Mesendoderm (in vitro differentiated cells): ENCODE data around the gene ALDOC.
A peak's percentile ranks its signal among the peaks of the same experiment; 100 is the strongest.

Source experiments
- DNase-seq: peaks from one replicate; pipeline ENCODE4 v3.0.0; 2013
- H2AK5ac ChIP-seq: 2 replicates; pipeline ENCODE4 v1.6.1; 2013; ENCODE audit warnings: low read length, inconsistent platforms
- H2BK120ac ChIP-seq: 2 replicates; pipeline ENCODE4 v1.6.1; 2013; ENCODE audit warnings: low read depth, mild to moderate bottlenecking, low read length, moderate library complexity, mixed read lengths
- H2BK15ac ChIP-seq: replicated peaks from 2 replicates; pipeline ENCODE4 v1.6.1; 2013; ENCODE audit warnings: low read depth, mild to moderate bottlenecking, moderate library complexity
- H2BK5ac ChIP-seq: 2 replicates; pipeline ENCODE4 v1.6.1; 2013; ENCODE audit warnings: low read length, inconsistent platforms
- H3K18ac ChIP-seq: 2 replicates; pipeline ENCODE4 v1.6.1; 2013; ENCODE audit warnings: mild to moderate bottlenecking, low read length, mixed read lengths
- H3K23ac ChIP-seq: one replicate; pipeline ENCODE4 v1.6.1; 2013; ENCODE audit warnings: low read length
- H3K27ac ChIP-seq: 2 replicates; pipeline ENCODE4 v1.5.1; 2013; ENCODE audit warnings: low read depth, mild to moderate bottlenecking, inconsistent platforms, low read length, moderate library complexity
- H3K27me3 ChIP-seq: 2 replicates; pipeline ENCODE4 v1.6.1; 2013; ENCODE audit warnings: low read length, control low read depth, mild to moderate bottlenecking, inconsistent platforms; ENCODE audit not compliant: insufficient read depth, poor library complexity
- H3K36me3 ChIP-seq: 2 replicates; pipeline ENCODE4 v1.6.1; 2013; ENCODE audit warnings: low read length, inconsistent platforms; ENCODE audit not compliant: control insufficient read depth, insufficient read depth
- H3K4ac ChIP-seq: one replicate; pipeline ENCODE4 v1.6.1; 2013; ENCODE audit warnings: low read depth, mild to moderate bottlenecking, low read length, moderate library complexity
- H3K4me1 ChIP-seq: 2 replicates; pipeline ENCODE4 v1.6.1; 2013; ENCODE audit warnings: low read depth, low read length, inconsistent platforms; ENCODE audit not compliant: control insufficient read depth
- H3K4me2 ChIP-seq: 2 replicates; pipeline ENCODE4 v1.6.1; 2013; ENCODE audit warnings: low read length
- H3K4me3 ChIP-seq: 2 replicates; pipeline ENCODE4 v1.5.1; 2013; ENCODE audit warnings: mild to moderate bottlenecking, low read length
- H3K56ac ChIP-seq: one replicate; pipeline ENCODE4 v1.6.1; 2013; ENCODE audit warnings: low read length
- H3K79me1 ChIP-seq: 2 replicates; pipeline ENCODE4 v1.6.1; 2013; ENCODE audit warnings: low read length, inconsistent platforms
- H3K79me2 ChIP-seq: 2 replicates; pipeline ENCODE4 v1.6.1; 2013; ENCODE audit warnings: mild to moderate bottlenecking, low read length; ENCODE audit not compliant: control insufficient read depth, insufficient read depth
- H3K9ac ChIP-seq: 2 replicates; pipeline ENCODE4 v1.6.1; 2013; ENCODE audit warnings: low read length, inconsistent platforms
- H4K5ac ChIP-seq: one replicate; pipeline ENCODE4 v1.6.1; 2013; ENCODE audit warnings: low read length
- H4K8ac ChIP-seq: one replicate; pipeline ENCODE4 v1.6.1; 2013; ENCODE audit warnings: low read depth, mild to moderate bottlenecking, control low read depth, low read length, moderate library complexity
- WGBS: extraction: QIAGEN DNeasy Blood & Tissue Kit; methylation state at CpG from one replicate; pipeline ENCODE4 v1.1.7; 2013; ENCODE audit warnings: low lambda C conversion rate, missing lambda C conversion rate; ENCODE audit not compliant: insufficient coverage; ENCODE audit errors: extremely low coverage; 5-methylcytosine and 5-hydroxymethylcytosine counted together

Gene ALDOC

GRCh38 chr17:28572259-28573039, 4.2 kb downstream of the ALDOC start:
- H4K5ac ChIP-seq: no peak overlapping the region
- no peak overlapping the region for H2BK120ac ChIP-seq
- peaks cover 2% of the 10 kb centered on the region for H3K79me1 ChIP-seq
- DNase-seq: no peak
- no peak overlapping the region for H2BK15ac ChIP-seq
- no peak overlapping the region for H3K4me3 ChIP-seq
- H4K8ac ChIP-seq: no peak overlapping the region
- peaks cover 2% of the 10 kb centered on the region for H3K79me2 ChIP-seq
- no peaks in the 10 kb centered on the region for H3K27me3 ChIP-seq
- H3K4me2 ChIP-seq: no peak overlapping the region
- H3K36me3 ChIP-seq: peaks cover 1% of the 10 kb centered on the region
- H3K56ac ChIP-seq: no peak overlapping the region
- no peak overlapping the region for H3K18ac ChIP-seq
- WGBS: no CpG with 5 or more reads among the region's 5 CpGs
- H2AK5ac ChIP-seq: no peak overlapping the region
- H3K27ac ChIP-seq: no peak overlapping the region
- H3K4me1 ChIP-seq: peaks cover 8% of the 10 kb centered on the region
- H3K4ac ChIP-seq: no peak overlapping the region
- H2BK5ac ChIP-seq: no peak overlapping the region
- no peak overlapping the region for H3K23ac ChIP-seq
- no peak overlapping the region for H3K9ac ChIP-seq

DNA sequence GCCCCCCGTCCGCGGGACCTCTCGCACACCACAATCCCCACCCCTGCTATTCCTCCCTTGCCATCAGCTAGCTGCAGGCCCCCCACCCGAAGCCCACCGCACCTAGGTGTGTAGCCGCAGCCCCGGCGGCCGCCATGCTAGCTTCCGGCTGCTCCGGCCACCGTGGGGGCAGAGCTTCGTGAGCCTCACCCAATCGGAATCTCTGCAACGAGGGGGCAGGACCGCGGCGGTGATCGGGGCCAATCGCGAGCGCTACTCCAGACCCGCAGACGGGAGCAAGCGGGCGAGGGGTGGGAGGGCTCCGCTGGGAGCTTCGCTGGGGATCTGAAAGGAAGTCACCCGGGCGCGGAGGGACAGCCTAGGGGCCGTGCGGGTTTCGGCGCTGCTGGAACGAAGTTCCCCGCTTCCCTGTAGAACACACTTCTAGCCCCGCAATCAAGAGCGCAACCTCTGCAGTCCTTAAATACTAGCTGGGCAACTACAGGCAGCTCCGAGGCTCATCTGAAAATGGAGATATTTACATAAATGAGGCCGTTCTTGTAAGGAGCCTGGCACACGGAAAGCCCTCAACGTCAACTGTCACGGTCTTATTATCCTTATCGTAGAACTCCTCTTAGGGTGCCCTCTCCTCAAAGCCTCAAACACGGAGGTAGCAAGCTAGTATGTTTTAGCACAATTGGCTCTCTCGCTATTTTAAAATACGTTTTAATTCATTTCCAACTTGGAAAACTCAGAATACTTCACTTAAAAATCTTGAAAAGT, 5.2 kb downstream of the ALDOC start, which contains the start of gene PIGS:
Gene PIGS, minus strand, starts transcription at position 164 of the 762 bp plus-strand sequence. Its CDS starts 28 bp downstream, at position 136.
- H3K4ac ChIP-seq: no peak within 1 kb of the TSS
- H3K36me3 ChIP-seq: peaks cover 1% of the 10 kb centered on the region
- H2AK5ac ChIP-seq: no peak within 1 kb of the TSS
- peaks cover 2% of the 10 kb centered on the region for H3K79me2 ChIP-seq
- H3K79me1 ChIP-seq: peaks cover 2% of the 10 kb centered on the region
- peak within 1 kb of the TSS; percentile 94 for H3K56ac ChIP-seq
- H3K4me1 ChIP-seq: peaks cover 4% of the 10 kb centered on the region
- H3K4me2 ChIP-seq: peak within 1 kb of the TSS; percentile 99
- H3K27ac ChIP-seq: no peak within 1 kb of the TSS
- H2BK120ac ChIP-seq: no peak within 1 kb of the TSS
- H3K9ac ChIP-seq: peak within 1 kb of the TSS; percentile 85
- no peak within 1 kb of the TSS for H4K8ac ChIP-seq
- H2BK15ac ChIP-seq: no peak within 1 kb of the TSS
- H4K5ac ChIP-seq: no peak within 1 kb of the TSS
- H3K4me3 ChIP-seq: peak within 1 kb of the TSS; percentile 64
- peak within 1 kb of the TSS; percentile 59 for H2BK5ac ChIP-seq
- DNase-seq: peak; percentile 97
- peak within 1 kb of the TSS; percentile 74 for H3K23ac ChIP-seq
- H3K18ac ChIP-seq: no peak within 1 kb of the TSS
- no peaks in the 10 kb centered on the region for H3K27me3 ChIP-seq
- no CpG with 5 or more reads among the region's 49 CpGs for WGBS

DNA sequence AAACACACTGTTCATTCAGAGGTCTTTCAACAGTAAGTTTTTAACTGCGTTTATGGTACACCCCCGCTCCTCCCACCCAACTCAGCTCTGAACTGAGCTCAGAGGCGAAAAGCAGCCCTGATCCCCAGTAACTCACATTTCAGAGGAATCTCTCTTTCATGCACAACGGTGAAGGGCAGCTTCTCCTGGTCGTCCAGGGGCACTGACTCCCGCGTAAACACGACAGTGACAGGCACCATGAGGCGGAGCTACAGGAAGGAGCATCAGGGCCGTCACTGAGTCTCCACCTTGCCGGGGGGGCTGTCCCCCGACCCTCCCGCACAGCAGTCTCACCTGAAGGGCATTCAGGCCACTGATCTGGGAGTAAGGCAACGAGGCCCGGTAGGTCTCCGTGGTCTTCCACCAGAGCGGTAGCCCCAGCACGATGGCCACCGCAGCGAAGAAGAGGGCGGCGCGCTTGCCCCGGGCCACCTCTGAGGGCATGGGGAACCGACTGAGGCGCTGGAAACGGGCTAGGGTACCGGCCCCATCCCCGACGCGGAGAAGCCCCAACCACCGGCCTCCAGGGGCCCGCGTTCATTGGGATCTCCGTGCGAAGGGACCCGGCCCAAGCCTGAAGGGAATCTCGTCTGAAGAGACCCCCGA, 5.9 kb downstream of the ALDOC start:
- Histone ChIP-seq H2AK5ac (no peak overlapping the region), H4K5ac (no peak overlapping the region), H3K18ac (no peak overlapping the region), H4K8ac (no peak overlapping the region), H3K36me3 (peaks cover 1% of the 10 kb centered on the region), H3K4ac (no peak overlapping the region), H2BK15ac (no peak overlapping the region), H3K4me3 (peak overlapping the region; percentile 56), H3K23ac (no peak overlapping the region), H3K79me2 (peaks cover 2% of the 10 kb centered on the region), H3K27ac (no peak overlapping the region), H3K27me3 (no peaks in the 10 kb centered on the region), H3K79me1 (peaks cover 2% of the 10 kb centered on the region), H3K56ac (peak overlapping the region; percentile 83), H3K4me1 (peaks cover 3% of the 10 kb centered on the region), H2BK120ac (no peak overlapping the region), H3K4me2 (peak overlapping the region; percentile 97), H3K9ac (peak overlapping the region; percentile 85), H2BK5ac (no peak overlapping the region)
- WGBS: no CpG with 5 or more reads among the region's 39 CpGs
- peak; percentile 75 for DNase-seq

- no peak overlapping the region for H2BK120ac ChIP-seq
- no peaks in the 10 kb centered on the region for H3K36me3 ChIP-seq
- no peak overlapping the region for H3K56ac ChIP-seq
- WGBS: no CpG with 5 or more reads among the region's 1 CpG
- no peak overlapping the region for H3K4me3 ChIP-seq
- peaks cover 2% of the 10 kb centered on the region for H3K79me1 ChIP-seq
- no peak overlapping the region for H3K4me2 ChIP-seq
- no peak overlapping the region for H3K18ac ChIP-seq
- no peak overlapping the region for H2BK5ac ChIP-seq
- H3K4me1 ChIP-seq: peaks cover 3% of the 10 kb centered on the region
- no peak overlapping the region for H4K8ac ChIP-seq
- no peak overlapping the region for H4K5ac ChIP-seq
- DNase-seq: no peak
- peaks cover 2% of the 10 kb centered on the region for H3K79me2 ChIP-seq
- no peak overlapping the region for H2AK5ac ChIP-seq
- no peak overlapping the region for H2BK15ac ChIP-seq
- H3K9ac ChIP-seq: peak overlapping the region; percentile 25
- no peak overlapping the region for H3K27ac ChIP-seq
- no peak overlapping the region for H3K4ac ChIP-seq
- H3K23ac ChIP-seq: peak overlapping the region; percentile 74
- H3K27me3 ChIP-seq: no peaks in the 10 kb centered on the region
These were observed 7.2 kb downstream of the ALDOC start for GRCh38 chr17:28569446-28569845.

DNA sequence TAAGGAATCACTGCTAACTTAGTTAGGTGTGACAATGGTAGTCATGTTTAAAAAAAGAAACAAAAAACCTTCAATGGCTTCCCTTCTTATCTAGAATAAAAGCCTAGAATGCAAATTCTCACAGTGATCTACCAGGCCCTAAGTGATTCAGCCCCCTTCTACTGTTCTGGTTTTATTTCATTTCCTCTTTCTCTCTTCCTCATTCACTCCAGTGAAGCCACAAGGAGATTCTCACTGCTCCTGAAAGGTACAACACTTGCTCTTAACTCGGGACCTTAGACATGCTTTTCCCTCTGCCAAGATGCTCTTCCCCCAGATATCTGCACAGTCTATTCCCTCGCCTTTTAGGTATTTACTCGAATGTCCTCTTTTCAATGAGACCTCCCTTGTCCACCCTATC, 9.1 kb downstream of the ALDOC start:
- no peak overlapping the region for H4K5ac ChIP-seq
- no peak overlapping the region for H3K27ac ChIP-seq
- H3K36me3 ChIP-seq: no peaks in the 10 kb centered on the region
- H4K8ac ChIP-seq: no peak overlapping the region
- H3K18ac ChIP-seq: no peak overlapping the region
- no peak overlapping the region for H2BK5ac ChIP-seq
- H3K4me2 ChIP-seq: no peak overlapping the region
- peaks cover 2% of the 10 kb centered on the region for H3K79me1 ChIP-seq
- no peak overlapping the region for H2BK15ac ChIP-seq
- no peak overlapping the region for H3K9ac ChIP-seq
- DNase-seq: no peak
- peaks cover 3% of the 10 kb centered on the region for H3K4me1 ChIP-seq
- no peak overlapping the region for H3K23ac ChIP-seq
- no CpG with 5 or more reads among the region's 3 CpGs for WGBS
- no peaks in the 10 kb centered on the region for H3K27me3 ChIP-seq
- no peak overlapping the region for H2BK120ac ChIP-seq
- H3K79me2 ChIP-seq: peaks cover 2% of the 10 kb centered on the region
- H3K4ac ChIP-seq: no peak overlapping the region
- H2AK5ac ChIP-seq: no peak overlapping the region
- no peak overlapping the region for H3K56ac ChIP-seq
- no peak overlapping the region for H3K4me3 ChIP-seq
